Fibroblast of the conjunctiva (primary cell): Measurements from ENCODE around the gene SCYGR5.
"Not testable (repeated sequence)": the region's sequence is repeated elsewhere in the genome, so short reads cannot be mapped to it uniquely, and the experiment has no call there.

ENCODE experiments used
- DNase-seq: peaks from one replicate; pipeline ENCODE4 v3.0.0-alpha.2; 2010; ENCODE audit warnings: low read depth

SCYGR5 gene

GRCh38 chr2:227666631-227667170 is at the start of gene SCYGR5:
SCYGR5 (plus strand) TSS chr2:227666804; CDS start chr2:227666804, 0 bp downstream.
- not testable (repeated sequence) for DNase-seq

GRCh38 chr2:227617316-227618230 is 49.0 kb upstream of the SCYGR5 start, which contains the start of gene SCYGR4:
SCYGR4 (plus strand) TSS chr2:227617498; CDS start chr2:227617498, 0 bp downstream.
- DNase-seq: no peak

- no peak for DNase-seq
These were observed 43.4 kb upstream of the SCYGR5 start for GRCh38 chr2:227623226-227623625.

GRCh38 chr2:227625420-227625819 is 41.2 kb upstream of the SCYGR5 start:
- DNase-seq: no peak

- DNase-seq: no peak
These were observed 39.9 kb upstream of the SCYGR5 start for GRCh38 chr2:227626580-227627151.

GRCh38 chr2:227627769-227628168 is 38.8 kb upstream of the SCYGR5 start:
- no peak for DNase-seq

- DNase-seq: no peak
These were observed 37.2 kb upstream of the SCYGR5 start for GRCh38 chr2:227629435-227629834.

- DNase-seq: no peak
These were observed 36.3 kb upstream of the SCYGR5 start for GRCh38 chr2:227630322-227630721.

GRCh38 chr2:227632827-227633226 is 33.8 kb upstream of the SCYGR5 start:
- DNase-seq: no peak

GRCh38 chr2:227634201-227634600 is 32.4 kb upstream of the SCYGR5 start:
- DNase-seq: no peak

- DNase-seq: no peak
These were observed 23.9 kb upstream of the SCYGR5 start for GRCh38 chr2:227642656-227643055.

- DNase-seq: no peak
These were observed 22.5 kb upstream of the SCYGR5 start for GRCh38 chr2:227643990-227644551.

GRCh38 chr2:227653419-227653818 is 13.2 kb upstream of the SCYGR5 start:
- no peak for DNase-seq

GRCh38 chr2:227654426-227654825 is 12.2 kb upstream of the SCYGR5 start:
- DNase-seq: no peak

GRCh38 chr2:227655454-227655853 is 11.2 kb upstream of the SCYGR5 start:
- DNase-seq: peak; percentile 67

GRCh38 chr2:227657199-227657845 is 9.3 kb upstream of the SCYGR5 start:
- no peak for DNase-seq

- no peak for DNase-seq
These were observed 5.5 kb upstream of the SCYGR5 start for GRCh38 chr2:227661025-227661649.

- no peak for DNase-seq
These were observed 4.8 kb upstream of the SCYGR5 start for GRCh38 chr2:227661827-227662226.

GRCh38 chr2:227665189-227665940 is 1.2 kb upstream of the SCYGR5 start:
- DNase-seq: no peak

GRCh38 chr2:227671170-227671905 is 4.7 kb downstream of the SCYGR5 start:
- DNase-seq: no peak
